Thymus (tissue), 11 donors: ENCODE data around the gene DGKG. TPM values are rescaled to one million over a fixed set of nuclear protein-coding genes. Genes with fewer than 3 reads are reported as not detected.

Experiments
- DNase-seq, 9 donors: peaks; one replicate each; pipeline ENCODE4 v3.0.0-alpha.2; 2013; ENCODE audit warnings: low spot score in 9 of 9, low read depth in 6 of 9, missing footprints in 1 of 9
- H3K27ac ChIP-seq, 2 donors: one replicate each; pipeline ENCODE4 v1.5.1; 2013; ENCODE audit warnings: control low read depth in 1 of 2, low read depth in 1 of 2, low read length in 1 of 2, mild to moderate bottlenecking in 1 of 2, moderate library complexity in 1 of 2
- H3K27me3 ChIP-seq, 2 donors: one replicate each; pipeline ENCODE4 v1.5.1; 2013; ENCODE audit warnings: low read length in 1 of 2; ENCODE audit not compliant: control insufficient read depth in 2 of 2, insufficient read depth in 1 of 2
- H3K36me3 ChIP-seq, 2 donors: one replicate each; pipeline ENCODE4 v1.5.1; 2013; ENCODE audit warnings: low read length in 1 of 2, mild to moderate bottlenecking in 1 of 2, moderate library complexity in 1 of 2; ENCODE audit not compliant: control insufficient read depth in 2 of 2, insufficient read depth in 2 of 2
- H3K4me1 ChIP-seq, 2 donors: one replicate each; pipeline ENCODE4 v1.5.1; 2013; ENCODE audit warnings: low read length in 2 of 2; ENCODE audit not compliant: control insufficient read depth in 2 of 2, insufficient read depth in 2 of 2
- H3K4me3 ChIP-seq, 2 donors: one replicate each; pipeline ENCODE4 v1.5.1; 2013; ENCODE audit warnings: low read length in 2 of 2, control low read depth in 1 of 2, mild to moderate bottlenecking in 1 of 2
- H3K9me3 ChIP-seq, 2 donors: one replicate each; pipeline ENCODE4 v1.5.1; 2013; ENCODE audit warnings: low read length in 1 of 2, mild to moderate bottlenecking in 1 of 2; ENCODE audit not compliant: control insufficient read depth in 2 of 2, insufficient read depth in 1 of 2
- WGBS: extraction: QIAGEN DNeasy Blood & Tissue Kit; methylation state at CpG from one replicate; pipeline ENCODE4 v1.1.7; 2013; 5-methylcytosine and 5-hydroxymethylcytosine counted together
- polyA plus RNA-seq: library from polyadenylated mRNA; stranded (reverse); fragments of 200-250 nt; gene quantifications from one replicate; pipeline ENCODE4 v1.2.3, GENCODE V29; 2013
- total RNA-seq: library from RNA; stranded (reverse); fragments of 120-200 nt; gene quantifications from one replicate; pipeline ENCODE4 v1.2.4, GENCODE V29; 2013
- donor health status: healthy.

Gene DGKG
- total and polyA plus RNA-seq, 2 donors = 1.1 to 1.6 TPM

- no peak for DNase-seq
- H3K36me3 ChIP-seq = no peaks in the 10 kb centered on the region
- H3K27me3 ChIP-seq = peaks cover 0 to 32% of the 10 kb centered on the region in 2 donors
- H3K27ac ChIP-seq = no peak overlapping the region
- H3K4me1 ChIP-seq = no peaks in the 10 kb centered on the region
- no peaks in the 10 kb centered on the region for H3K9me3 ChIP-seq
- no peak overlapping the region for H3K4me3 ChIP-seq
- 70% methylated on average over 4 of the region's 4 CpGs for WGBS
Measured at GRCh38 chr3:186368717-186369116, 6.7 kb upstream of the DGKG start.

- WGBS = 59% methylated on average over 3 of the region's 3 CpGs
- no peaks in the 10 kb centered on the region for H3K36me3 ChIP-seq
Measured at GRCh38 chr3:186368176-186368575, 6.1 kb upstream of the DGKG start.

GRCh38 chr3:186367631-186368030, 5.6 kb upstream of the DGKG start:
- DNase-seq = no peak
- H3K27ac ChIP-seq = no peak overlapping the region
- H3K27me3 ChIP-seq = peaks cover 6 to 43% of the 10 kb centered on the region in 2 donors
- no peaks in the 10 kb centered on the region for H3K36me3 ChIP-seq
- H3K4me1 ChIP-seq = no peaks in the 10 kb centered on the region
- WGBS = 90% methylated on average over 8 of the region's 8 CpGs
- no peaks in the 10 kb centered on the region for H3K9me3 ChIP-seq
- H3K4me3 ChIP-seq = no peak overlapping the region

More at GRCh38 chr3:186368176-186368575, 6.1 kb upstream of the DGKG start:
- Histone ChIP-seq H3K27me3 (peaks cover 2 to 37% of the 10 kb centered on the region in 2 donors), H3K4me3 (no peak overlapping the region), H3K4me1 (no peaks in the 10 kb centered on the region), H3K9me3 (no peaks in the 10 kb centered on the region), H3K27ac (no peak overlapping the region)
- no peak for DNase-seq

- DNase-seq = no peak
- H3K27ac ChIP-seq = no peak overlapping the region
- H3K4me3 ChIP-seq = no peak overlapping the region
- peaks cover 17 to 57% of the 10 kb centered on the region in 2 donors for H3K27me3 ChIP-seq
- H3K36me3 ChIP-seq = no peaks in the 10 kb centered on the region
- H3K9me3 ChIP-seq = no peaks in the 10 kb centered on the region
- peaks cover 3 to 12% of the 10 kb centered on the region in 2 donors for H3K4me1 ChIP-seq
- 95% methylated on average over 1 of the region's 1 CpG for WGBS
Measured at GRCh38 chr3:186366206-186366605, 4.2 kb upstream of the DGKG start.

- peaks cover 3 to 15% of the 10 kb centered on the region in 2 donors for H3K4me1 ChIP-seq
- no peak overlapping the region for H3K27ac ChIP-seq
Measured at GRCh38 chr3:186365202-186365974, 3.4 kb upstream of the DGKG start.

GRCh38 chr3:186362988-186363387, 954 bp upstream of the DGKG start:
- no peak for DNase-seq
- peaks cover 3 to 15% of the 10 kb centered on the region in 2 donors for H3K4me1 ChIP-seq
- WGBS = 90% methylated on average over 10 of the region's 10 CpGs
- H3K27me3 ChIP-seq = peaks cover 28 to 81% of the 10 kb centered on the region in 2 donors
- H3K27ac ChIP-seq = no peak overlapping the region
- no peaks in the 10 kb centered on the region for H3K9me3 ChIP-seq
- H3K36me3 ChIP-seq = no peaks in the 10 kb centered on the region
- no peak overlapping the region for H3K4me3 ChIP-seq

More at GRCh38 chr3:186365202-186365974, 3.4 kb upstream of the DGKG start:
- peaks cover 26 to 65% of the 10 kb centered on the region in 2 donors for H3K27me3 ChIP-seq
- no peaks in the 10 kb centered on the region for H3K36me3 ChIP-seq
- H3K4me3 ChIP-seq = no peak overlapping the region
- 93% methylated on average over 11 of the region's 11 CpGs for WGBS
- no peak for DNase-seq
- no peaks in the 10 kb centered on the region for H3K9me3 ChIP-seq

- no peak for DNase-seq
- Histone ChIP-seq H3K4me3 (no peak overlapping the region), H3K9me3 (no peaks in the 10 kb centered on the region), H3K27ac (no peak overlapping the region), H3K4me1 (peaks cover 3 to 15% of the 10 kb centered on the region in 2 donors), H3K27me3 (peaks cover 28 to 81% of the 10 kb centered on the region in 2 donors), H3K36me3 (no peaks in the 10 kb centered on the region)
- WGBS = 53% methylated on average over 9 of the region's 9 CpGs
Measured at GRCh38 chr3:186362537-186362842, 456 bp upstream of the DGKG start.

- DNase-seq = no peak
- Histone ChIP-seq H3K27ac (no peak overlapping the region), H3K9me3 (no peaks in the 10 kb centered on the region), H3K27me3 (peaks cover 28 to 80% of the 10 kb centered on the region in 2 donors), H3K4me1 (peaks cover 3 to 15% of the 10 kb centered on the region in 2 donors), H3K36me3 (no peaks in the 10 kb centered on the region), H3K4me3 (peak overlapping the region in 1 of 2 donors; percentile 34)
- 2% methylated on average over 26 of the region's 26 CpGs for WGBS
Measured at GRCh38 chr3:186361246-186361761, 730 bp downstream of the DGKG start.

GRCh38 chr3:186360779-186361178, 1.3 kb downstream of the DGKG start:
- WGBS = 8% methylated on average over 27 of the region's 27 CpGs
- H3K27ac ChIP-seq = no peak overlapping the region
- H3K36me3 ChIP-seq = no peaks in the 10 kb centered on the region
- peaks cover 28 to 76% of the 10 kb centered on the region in 2 donors for H3K27me3 ChIP-seq
- peaks cover 3 to 15% of the 10 kb centered on the region in 2 donors for H3K4me1 ChIP-seq
- H3K9me3 ChIP-seq = no peaks in the 10 kb centered on the region
- H3K4me3 ChIP-seq = no peak overlapping the region
- no peak for DNase-seq
